Adipocyte (in vitro differentiated cells): Measurements from ENCODE around the gene CACNA1D.

Experiments
- DNase-seq: peaks from one replicate; pipeline ENCODE4 v3.0.0-alpha.2; 2015; ENCODE audit warnings: low read depth
- H3K27me3 ChIP-seq: replicated peaks from 2 replicates; pipeline ENCODE4 v1.7.0; 2013; ENCODE audit warnings: mild to moderate bottlenecking, low read length, moderate library complexity; ENCODE audit not compliant: control insufficient read depth, insufficient read depth
- H3K36me3 ChIP-seq: 2 replicates; pipeline ENCODE4 v1.7.0; 2013; ENCODE audit warnings: low read length, mild to moderate bottlenecking, moderate library complexity; ENCODE audit not compliant: control insufficient read depth, insufficient read depth, severe bottlenecking
- H3K4me1 ChIP-seq: 2 replicates; pipeline ENCODE4 v1.7.0; 2013; ENCODE audit warnings: mild to moderate bottlenecking, low read length, moderate library complexity; ENCODE audit not compliant: control insufficient read depth, insufficient read depth
- H3K4me3 ChIP-seq: 2 replicates; pipeline ENCODE4 v1.7.0; 2013; ENCODE audit warnings: mild to moderate bottlenecking, low read length, moderate library complexity
- H3K9ac ChIP-seq: 2 replicates; pipeline ENCODE4 v1.7.0; 2013; ENCODE audit warnings: mild to moderate bottlenecking, low read length, moderate library complexity
- H3K9me3 ChIP-seq: 2 replicates; pipeline ENCODE4 v1.7.0; 2013; ENCODE audit warnings: mild to moderate bottlenecking, low read length, moderate library complexity; ENCODE audit not compliant: control insufficient read depth

CACNA1D gene

GRCh38 chr3:53642211-53642610 lies 147.8 kb downstream of the CACNA1D start:
- H3K4me3 ChIP-seq = no peak overlapping the region
- H3K4me1 ChIP-seq = no peaks in the 10 kb centered on the region
- H3K9me3 ChIP-seq = no peaks in the 10 kb centered on the region
- DNase-seq = no peak
- no peaks in the 10 kb centered on the region for H3K36me3 ChIP-seq
- no peak overlapping the region for H3K9ac ChIP-seq
- H3K27me3 ChIP-seq = peaks cover 16% of the 10 kb centered on the region

- Histone ChIP-seq H3K9ac (no peak overlapping the region), H3K36me3 (no peaks in the 10 kb centered on the region), H3K9me3 (no peaks in the 10 kb centered on the region), H3K4me1 (no peaks in the 10 kb centered on the region), H3K27me3 (peaks cover 16% of the 10 kb centered on the region), H3K4me3 (no peak overlapping the region)
- DNase-seq = no peak
These were observed 149.3 kb downstream of the CACNA1D start for GRCh38 chr3:53643757-53644156.

- no peaks in the 10 kb centered on the region for H3K9me3 ChIP-seq
- no peak for DNase-seq
- no peak overlapping the region for H3K4me3 ChIP-seq
- no peaks in the 10 kb centered on the region for H3K4me1 ChIP-seq
- peaks cover 20% of the 10 kb centered on the region for H3K27me3 ChIP-seq
- H3K9ac ChIP-seq = no peak overlapping the region
- H3K36me3 ChIP-seq = no peaks in the 10 kb centered on the region
These were observed 151.3 kb downstream of the CACNA1D start for GRCh38 chr3:53645754-53646153.

DNA sequence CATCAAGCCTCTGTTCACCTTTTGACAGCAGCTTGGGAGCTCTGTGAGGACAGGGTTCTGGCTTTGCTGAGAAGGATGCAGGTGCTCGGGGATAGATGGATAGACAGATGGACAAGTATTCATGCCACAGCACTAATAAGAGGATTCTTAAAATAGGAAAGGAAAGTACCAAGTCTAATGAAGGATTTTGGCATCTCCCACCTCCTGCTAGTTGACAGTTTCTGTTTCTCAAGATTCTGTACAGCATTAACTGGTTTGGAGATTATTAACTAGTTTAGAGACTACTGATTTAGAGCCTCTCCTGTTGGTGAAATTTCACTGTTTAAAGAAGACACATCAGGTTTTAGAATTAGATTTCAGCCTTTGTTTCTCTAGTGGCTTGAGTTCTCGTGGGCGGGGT lies 152.3 kb downstream of the CACNA1D start:
- Histone ChIP-seq H3K9me3 (no peaks in the 10 kb centered on the region), H3K36me3 (no peaks in the 10 kb centered on the region), H3K4me1 (no peaks in the 10 kb centered on the region), H3K27me3 (peaks cover 13% of the 10 kb centered on the region), H3K9ac (no peak overlapping the region), H3K4me3 (no peak overlapping the region)
- DNase-seq = no peak

GRCh38 chr3:53649816-53650215 lies 155.4 kb downstream of the CACNA1D start:
- no peaks in the 10 kb centered on the region for H3K4me1 ChIP-seq
- DNase-seq = no peak
- H3K27me3 ChIP-seq = peaks cover 10% of the 10 kb centered on the region
- H3K9me3 ChIP-seq = peaks cover 16% of the 10 kb centered on the region
- H3K4me3 ChIP-seq = no peak overlapping the region
- H3K36me3 ChIP-seq = no peaks in the 10 kb centered on the region
- no peak overlapping the region for H3K9ac ChIP-seq

DNA sequence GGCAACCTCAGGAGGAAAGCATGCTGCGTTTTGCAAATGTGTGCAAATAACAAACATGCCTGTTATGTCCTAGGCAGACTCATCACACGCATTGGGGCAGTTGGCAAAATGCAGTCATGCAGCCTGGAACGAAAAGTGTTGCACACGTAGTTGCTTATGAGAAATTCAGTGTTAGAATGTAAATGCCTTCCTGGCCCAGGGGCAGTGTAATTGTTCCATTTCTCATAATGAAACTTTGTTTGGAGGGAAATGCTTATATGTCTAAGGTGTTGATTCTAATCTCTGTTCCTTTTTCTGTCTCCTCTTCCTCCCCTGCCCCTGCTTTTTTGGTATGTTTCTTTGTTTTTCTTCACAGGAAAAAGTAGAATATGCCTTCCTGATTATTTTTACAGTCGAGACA lies 156.0 kb downstream of the CACNA1D start:
- Histone ChIP-seq H3K36me3 (no peaks in the 10 kb centered on the region), H3K27me3 (peaks cover 10% of the 10 kb centered on the region), H3K4me3 (no peak overlapping the region), H3K9ac (no peak overlapping the region), H3K9me3 (peaks cover 20% of the 10 kb centered on the region), H3K4me1 (no peaks in the 10 kb centered on the region)
- no peak for DNase-seq

DNA sequence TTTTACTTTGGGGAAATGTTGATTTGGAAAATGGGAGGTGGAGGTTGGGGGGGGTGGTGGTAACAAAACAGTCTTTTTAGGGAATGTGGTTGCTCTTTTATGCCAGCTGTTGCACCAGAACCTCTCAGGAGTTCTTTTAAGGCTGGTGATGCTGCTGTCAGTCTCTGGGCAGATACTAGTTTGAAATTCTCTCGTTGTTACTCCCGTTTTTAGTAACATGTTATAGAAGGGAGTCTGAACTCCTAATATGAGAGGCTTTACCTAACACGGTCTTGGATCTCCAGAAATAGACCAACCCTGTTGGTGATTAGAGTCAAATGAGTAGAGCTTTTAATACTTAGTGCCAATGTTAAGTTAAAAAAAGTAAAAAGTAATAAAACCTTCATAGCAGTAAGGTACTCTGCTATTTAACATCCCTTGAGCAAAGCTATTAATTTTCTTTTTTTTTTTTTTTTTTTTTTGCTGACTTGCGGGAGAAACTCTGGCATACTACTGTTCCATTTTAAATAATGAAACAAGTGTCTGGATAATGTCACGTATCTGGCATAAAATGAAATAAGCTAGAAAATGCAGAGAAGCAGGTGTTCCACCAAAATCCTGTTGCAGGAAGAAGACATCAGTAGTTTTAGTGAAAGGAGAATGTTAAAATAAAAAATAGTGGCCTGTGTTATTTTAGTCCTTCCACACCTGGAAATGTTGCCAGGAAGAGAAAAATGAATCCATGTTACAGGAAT lies 156.7 kb downstream of the CACNA1D start:
- no peak for DNase-seq
- no peaks in the 10 kb centered on the region for H3K36me3 ChIP-seq
- peaks cover 10% of the 10 kb centered on the region for H3K27me3 ChIP-seq
- H3K4me3 ChIP-seq = no peak overlapping the region
- peaks cover 21% of the 10 kb centered on the region for H3K9me3 ChIP-seq
- H3K4me1 ChIP-seq = no peaks in the 10 kb centered on the region
- no peak overlapping the region for H3K9ac ChIP-seq

GRCh38 chr3:53651927-53652326 lies 157.5 kb downstream of the CACNA1D start:
- no peak overlapping the region for H3K4me3 ChIP-seq
- peaks cover 21% of the 10 kb centered on the region for H3K9me3 ChIP-seq

GRCh38 chr3:53657651-53658050 lies 163.2 kb downstream of the CACNA1D start:
- DNase-seq = no peak
- no peaks in the 10 kb centered on the region for H3K4me1 ChIP-seq

More at GRCh38 chr3:53651927-53652326, 157.5 kb downstream of the CACNA1D start:
- Histone ChIP-seq H3K4me1 (no peaks in the 10 kb centered on the region), H3K27me3 (peaks cover 4% of the 10 kb centered on the region), H3K36me3 (no peaks in the 10 kb centered on the region), H3K9ac (no peak overlapping the region)
- no peak for DNase-seq

DNA sequence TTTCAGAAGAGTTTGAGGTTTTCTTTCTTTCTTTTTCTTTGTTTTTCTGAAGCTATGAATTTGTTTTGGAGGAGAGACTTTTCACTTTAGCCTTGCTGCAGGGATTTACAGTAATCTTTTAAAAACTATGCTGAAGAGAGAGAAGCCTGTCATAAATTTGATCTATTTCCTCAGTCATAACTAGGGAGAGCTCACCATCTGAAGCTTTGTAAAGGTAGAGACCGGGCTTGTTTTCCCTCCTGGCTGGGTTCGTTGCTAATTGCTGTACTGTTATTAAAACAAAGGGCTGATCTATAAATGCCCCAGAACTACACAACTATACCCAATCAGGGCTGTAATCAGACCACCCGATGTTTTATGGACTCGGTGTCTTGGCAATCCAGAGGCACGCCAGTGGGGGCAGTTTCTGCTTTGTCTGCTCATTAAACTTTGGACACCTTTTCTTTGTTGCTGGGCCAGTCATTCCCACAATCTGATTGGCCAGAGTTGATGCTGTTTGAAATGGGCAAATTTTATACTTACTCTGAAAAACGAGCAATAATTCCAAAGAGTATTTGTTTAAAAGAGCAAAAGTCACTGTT lies 164.3 kb downstream of the CACNA1D start:
- DNase-seq = no peak
- peaks cover 76% of the 10 kb centered on the region for H3K9me3 ChIP-seq
- no peak overlapping the region for H3K9ac ChIP-seq
- H3K27me3 ChIP-seq = no peaks in the 10 kb centered on the region
- H3K4me1 ChIP-seq = no peaks in the 10 kb centered on the region
- H3K4me3 ChIP-seq = no peak overlapping the region
- H3K36me3 ChIP-seq = no peaks in the 10 kb centered on the region

More at GRCh38 chr3:53657651-53658050, 163.2 kb downstream of the CACNA1D start:
- H3K27me3 ChIP-seq = no peaks in the 10 kb centered on the region
- H3K9me3 ChIP-seq = peaks cover 74% of the 10 kb centered on the region
- no peak overlapping the region for H3K9ac ChIP-seq
- no peaks in the 10 kb centered on the region for H3K36me3 ChIP-seq
- no peak overlapping the region for H3K4me3 ChIP-seq

DNA sequence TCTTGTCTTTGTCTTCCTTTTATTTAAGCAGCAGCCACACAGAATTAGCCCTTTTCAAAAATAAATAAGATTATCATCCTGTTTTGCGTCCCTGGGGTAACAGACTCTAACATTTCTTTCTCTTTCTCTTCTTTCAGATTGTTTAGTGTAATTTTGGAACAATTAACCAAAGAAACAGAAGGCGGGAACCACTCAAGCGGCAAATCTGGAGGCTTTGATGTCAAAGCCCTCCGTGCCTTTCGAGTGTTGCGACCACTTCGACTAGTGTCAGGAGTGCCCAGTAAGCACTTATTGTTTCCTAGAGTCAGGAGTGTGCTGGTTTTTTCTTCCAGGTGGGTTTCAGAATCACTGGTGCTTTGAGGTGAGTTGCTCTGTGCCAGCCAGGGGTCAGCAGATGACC lies 165.6 kb downstream of the CACNA1D start:
- Histone ChIP-seq H3K4me3 (no peak overlapping the region), H3K36me3 (no peaks in the 10 kb centered on the region), H3K9ac (no peak overlapping the region), H3K27me3 (no peaks in the 10 kb centered on the region), H3K9me3 (peaks cover 74% of the 10 kb centered on the region), H3K4me1 (no peaks in the 10 kb centered on the region)
- DNase-seq = no peak
